H1 (cell line): ENCODE results near the gene FAM149B1. TPM values are rescaled to one million over a fixed set of nuclear protein-coding genes. Genes with fewer than 3 reads are reported as not detected.

Experiments used
- CTCF ChIA-PET: fragments of 300-600 bp; sonication (Branson Sonifier 250); formaldehyde crosslinking; loops from one replicate; lab custom pipeline; 2021; ENCODE audit not compliant: partially characterized antibody; lab: Charles Lee
- POLR2A ChIA-PET: fragments of 300-600 bp; sonication (Branson Sonifier 250); formaldehyde crosslinking; loops from one replicate; lab custom pipeline; 2021; ENCODE audit warnings: inconsistent platforms; ENCODE audit not compliant: partially characterized antibody; lab: Charles Lee
- DNase-seq, 2 experiments: peaks; one replicate each; pipeline versions ENCODE4 v3.0.0 to v3.0.0-alpha.2; 2010 to 2022; ENCODE audit warnings: low spot score in 2 of 2, low read depth in 1 of 2, mixed read lengths in 1 of 2
- FAIRE-seq: peaks from 2 replicates; lab custom pipeline; 2011; peaks lifted over from hg19 to GRCh38; lab: Jason Lieb, UNC
- H2AFZ ChIP-seq: 2 replicates; pipeline ENCODE4 v1.8.1; 2012; ENCODE audit warnings: low read length, inconsistent platforms
- H2AK5ac ChIP-seq: 2 replicates; pipeline ENCODE4 v1.6.1; 2013; ENCODE audit warnings: low read depth, low read length
- H2BK120ac ChIP-seq: replicated peaks from 2 replicates; pipeline ENCODE3; 2013; ENCODE audit warnings: low read depth, low read length, inconsistent platforms
- H2BK12ac ChIP-seq: 2 replicates; pipeline ENCODE4 v1.6.1; 2013; ENCODE audit warnings: low read depth, low read length
- H2BK15ac ChIP-seq: 2 replicates; pipeline ENCODE4 v1.6.1; 2013; ENCODE audit warnings: low read length
- H2BK20ac ChIP-seq: 2 replicates; pipeline ENCODE4 v1.6.1; 2013; ENCODE audit warnings: low read length
- H2BK5ac ChIP-seq: 2 replicates; pipeline ENCODE4 v1.6.1; 2013; ENCODE audit warnings: low read depth, low read length
- H3K14ac ChIP-seq: 2 replicates; pipeline ENCODE4 v1.6.1; 2013; ENCODE audit warnings: inconsistent platforms; ENCODE audit not compliant: insufficient read length
- H3K18ac ChIP-seq: 2 replicates; pipeline ENCODE4 v1.6.1; 2013; ENCODE audit warnings: low read length; ENCODE audit errors: extremely low read depth
- H3K23ac ChIP-seq: 2 replicates; pipeline ENCODE4 v1.6.1; 2013; ENCODE audit warnings: inconsistent platforms; ENCODE audit not compliant: insufficient read length
- H3K23me2 ChIP-seq: 2 replicates; pipeline ENCODE4 v1.6.1; 2013; ENCODE audit warnings: low read depth, low read length
- H3K27ac ChIP-seq: 2 replicates; pipeline ENCODE4 v1.6.1; 2011; ENCODE audit warnings: low read depth, low read length, inconsistent platforms
- H3K27me3 ChIP-seq, 4 experiments: replicated peaks in 1 of 4; 1 replicate in 1 of 4; 2 replicates in 3 of 4; pipeline versions ENCODE4 v1.6.1 to v1.8.1; 2011 to 2013; ENCODE audit warnings: low read length in 3 of 4, mild to moderate bottlenecking in 3 of 4, inconsistent platforms in 2 of 4, mixed read lengths in 2 of 4, moderate library complexity in 1 of 4; ENCODE audit not compliant: control insufficient read depth in 3 of 4, insufficient read depth in 3 of 4; ENCODE audit errors: extremely low read depth in 1 of 4
- H3K36me3 ChIP-seq, 4 experiments: 2 replicates each; pipeline versions ENCODE4 v1.6.1 to v1.8.1; 2011 to 2013; ENCODE audit warnings: mild to moderate bottlenecking in 4 of 4, low read length in 3 of 4, moderate library complexity in 2 of 4, control low read depth in 1 of 4, inconsistent platforms in 1 of 4; ENCODE audit not compliant: insufficient read depth in 4 of 4, control insufficient read depth in 2 of 4
- H3K4ac ChIP-seq: replicated peaks from 2 replicates; pipeline ENCODE3; 2013; ENCODE audit warnings: low read length, low read depth, mixed read lengths, inconsistent platforms; ENCODE audit not compliant: insufficient read length
- H3K4me1 ChIP-seq, 4 experiments: replicated peaks in 1 of 4; 1 replicate in 1 of 4; 2 replicates in 3 of 4; pipeline versions ENCODE4 v1.6.1 to v1.8.1; 2011 to 2013; ENCODE audit warnings: low read length in 3 of 4, inconsistent platforms in 2 of 4, mixed read lengths in 1 of 4; ENCODE audit not compliant: insufficient read depth in 4 of 4, control insufficient read depth in 3 of 4
- H3K4me2 ChIP-seq, 2 experiments: 2 replicates each; pipeline versions ENCODE4 v1.6.1 to v1.8.1; 2011 to 2013; ENCODE audit warnings: low read depth in 2 of 2, low read length in 2 of 2, control low read depth in 1 of 2, inconsistent platforms in 1 of 2, mild to moderate bottlenecking in 1 of 2; ENCODE audit not compliant: insufficient read depth in 1 of 2
- H3K4me3 ChIP-seq, 4 experiments: fragments of 200-600, 300-600 bp in 1 of 4; sonication (generic), shearing (Covaris generic), sonication (Bioruptor Twin) in 1 of 4; 2 replicates each; pipeline versions ENCODE4 v1.5.1 to v1.8.1; 2011 to 2016; ENCODE audit warnings: low read length in 4 of 4, low read depth in 3 of 4, control low read depth in 2 of 4, inconsistent platforms in 2 of 4, mild to moderate bottlenecking in 2 of 4, mixed read lengths in 1 of 4, moderate library complexity in 1 of 4; ENCODE audit not compliant: insufficient read depth in 2 of 4; ENCODE audit errors: extremely low read depth in 1 of 4
- H3K56ac ChIP-seq: replicated peaks from 2 replicates; pipeline ENCODE3; 2013; ENCODE audit warnings: low read depth, mild to moderate bottlenecking, mixed read lengths, low read length, inconsistent platforms; ENCODE audit not compliant: insufficient read length
- H3K79me1 ChIP-seq: 2 replicates; pipeline ENCODE4 v1.6.1; 2013; ENCODE audit warnings: low read depth, low read length, control low read depth
- H3K79me2 ChIP-seq, 2 experiments: 2 replicates each; pipeline versions ENCODE4 v1.6.1 to v1.8.1; 2012 to 2013; ENCODE audit warnings: low read length in 2 of 2, mild to moderate bottlenecking in 2 of 2, inconsistent platforms in 1 of 2; ENCODE audit not compliant: insufficient read depth in 2 of 2, control insufficient read depth in 1 of 2
- H3K9ac ChIP-seq, 4 experiments: replicated peaks in 1 of 4; 1 replicate in 1 of 4; 2 replicates in 3 of 4; pipeline versions ENCODE4 v1.6.1 to v1.8.1; 2011 to 2013; ENCODE audit warnings: low read depth in 3 of 4, low read length in 3 of 4, control low read depth in 2 of 4, mild to moderate bottlenecking in 2 of 4, moderate library complexity in 2 of 4, inconsistent platforms in 1 of 4; ENCODE audit errors: extremely low read depth in 1 of 4
- H3K9me3 ChIP-seq, 2 experiments: 2 replicates each; pipeline versions ENCODE4 v1.6.1 to v1.8.1; 2012 to 2013; ENCODE audit warnings: mild to moderate bottlenecking in 2 of 2, moderate library complexity in 2 of 2, control low read depth in 1 of 2, inconsistent platforms in 1 of 2, low read depth in 1 of 2, low read length in 1 of 2, mixed read lengths in 1 of 2; ENCODE audit not compliant: insufficient read depth in 2 of 2
- H4K20me1 ChIP-seq, 2 experiments: replicated peaks in 1 of 2; 2 replicates each; pipeline versions ENCODE3 to v1.8.1; 2011 to 2013; ENCODE audit warnings: inconsistent platforms in 2 of 2, low read length in 2 of 2, mild to moderate bottlenecking in 1 of 2; ENCODE audit not compliant: insufficient read depth in 2 of 2, control insufficient read depth in 1 of 2
- H4K5ac ChIP-seq: 2 replicates; pipeline ENCODE4 v1.6.1; 2013; ENCODE audit warnings: low read length, low read depth, mixed read lengths, inconsistent platforms; ENCODE audit not compliant: insufficient read length
- H4K8ac ChIP-seq: 2 replicates; pipeline ENCODE4 v1.8.0; 2013; ENCODE audit warnings: mild to moderate bottlenecking, moderate library complexity, low read length, inconsistent platforms; ENCODE audit not compliant: insufficient read depth; ENCODE audit errors: extremely low read depth
- H4K91ac ChIP-seq: replicated peaks from 2 replicates; pipeline ENCODE3; 2013; ENCODE audit warnings: low read length, mixed read lengths, inconsistent platforms; ENCODE audit not compliant: insufficient read length
- ASH2L ChIP-seq: fragments of 200-600, 300-600 bp; sonication (generic); IDR thresholded peaks from one replicate; pipeline ENCODE4 v1.7.1; 2017; ENCODE audit warnings: low read length
- BACH1 ChIP-seq: IDR thresholded peaks from 2 replicates; pipeline ENCODE4 v1.6.1; 2012; ENCODE audit warnings: low read length, improper control_type of control experiment
- CHD1 ChIP-seq: IDR thresholded peaks from 2 replicates; pipeline ENCODE4 v1.6.1; 2012; ENCODE audit warnings: low read depth, low read length, improper control_type of control experiment
- KDM1A ChIP-seq: fragments of 200-600, 300-600 bp; sonication (generic); IDR thresholded peaks from 2 replicates; pipeline ENCODE4 v1.7.1; 2016; ENCODE audit warnings: mild to moderate bottlenecking, low read length, borderline replicate concordance
- KDM4A ChIP-seq: IDR thresholded peaks from one replicate; pipeline ENCODE4 v1.7.1; 2012; ENCODE audit warnings: low read depth, mild to moderate bottlenecking, moderate library complexity, low read length, inconsistent platforms; ENCODE audit not compliant: severe bottlenecking
- NANOG ChIP-seq: IDR thresholded peaks from 2 replicates; pipeline ENCODE4 v1.6.1; 2011; ENCODE audit warnings: low read length, low read depth, mild to moderate bottlenecking, inconsistent platforms; ENCODE audit not compliant: insufficient read depth, poor library complexity, severe bottlenecking
- PHF8 ChIP-seq: fragments of 200-600 bp; sonication (generic); conservative IDR thresholded peaks from 2 replicates; pipeline ENCODE4 v1.7.1; 2012; ENCODE audit warnings: low read depth, mild to moderate bottlenecking, inconsistent platforms, low read length, moderate library complexity
- POU5F1 ChIP-seq: IDR thresholded peaks from 2 replicates; pipeline ENCODE4 v1.6.1; 2011; ENCODE audit warnings: low read depth, mild to moderate bottlenecking, low read length, moderate library complexity
- SP2 ChIP-seq: IDR thresholded peaks from 2 replicates; pipeline ENCODE4 v1.6.1; 2012; ENCODE audit warnings: mild to moderate bottlenecking, low read length, inconsistent platforms
- WGBS, 2 experiments: shearing (Covaris generic) in 1 of 2; methylation state at CpG; one replicate each; pipeline versions ENCODE4 v1.1.6 to v1.1.7; 2013 to 2015; ENCODE audit warnings: low lambda C conversion rate in 2 of 2, mixed read lengths in 2 of 2, inconsistent platforms in 1 of 2, low coverage in 1 of 2, missing lambda C conversion rate in 1 of 2; ENCODE audit not compliant: insufficient replicate concordance in 2 of 2, insufficient coverage in 1 of 2, insufficient read length in 1 of 2; ENCODE audit errors: extremely low coverage in 1 of 2, missing lambda C conversion rate in 1 of 2; 5-methylcytosine and 5-hydroxymethylcytosine counted together
- polyA plus RNA-seq, 7 experiments: library from polyadenylated mRNA; depleted of rRNA in 3 of 7; stranded (reverse) in 5 of 7; unstranded in 2 of 7; fragments of >200 nt in 5 of 7; fragments of 200-250 nt in 2 of 7; gene quantifications; 1 replicate in 5 of 7; 2 replicates in 1 of 7; 4 replicates in 1 of 7; pipeline versions ENCODE4 v1.2.1 to v1.2.3, GENCODE V29; 2011 to 2013; ENCODE audit warnings: missing spikeins in 2 of 7, mixed read lengths in 2 of 7
- total RNA-seq: library from RNA; stranded (reverse); fragmentation: NEBNext Ultra II Directional; extraction: Animal tissue kit (Norgen Biotek cat#: 25700); gene quantifications from 2 replicates; pipeline ENCODE4 v1.2.1, GENCODE V29; 2021

FAM149B1 gene
- total and polyA plus RNA-seq, 2 of the 8 experiments (the other 6 are each of a cell fraction or from before 2014, with no cell fraction given), result 16.8 to 21.9 TPM

GRCh38 chr10:73264423-73264822 lies 96.5 kb downstream of the FAM149B1 start:
- no peak overlapping the region for H3K18ac ChIP-seq
- H3K23me2 ChIP-seq, result no peaks in the 10 kb centered on the region
- H2BK12ac ChIP-seq, result no peak overlapping the region
- H4K20me1 ChIP-seq, result no peaks in the 10 kb centered on the region
- no peak overlapping the region for H2BK20ac ChIP-seq
- no peaks in the 10 kb centered on the region for H3K79me2 ChIP-seq
- no peaks in the 10 kb centered on the region for H3K4me1 ChIP-seq
- no peak overlapping the region for H4K8ac ChIP-seq
- no peak overlapping the region for H3K4ac ChIP-seq
- 0 out of 4 replicates have a peak, but pooled peaks cover 2 to 5% of the 10 kb centered on the region in 2 experiments for H3K9me3 ChIP-seq
- no peak overlapping the region for H3K14ac ChIP-seq
- POLR2A ChIA-PET, result interaction anchor here (1.8 to 2.6 kb wide), 2 partner anchors 9 to 17 kb away, joined by 7 to 8 read pairs; partner anchors contain the start of gene DNAJC9
- WGBS, 2 experiments, result 85% methylated on average over 2 of the region's 2 CpGs; no CpG with 5 or more reads in 1 of the 2 experiments
- no peak overlapping the region for H4K91ac ChIP-seq
- FAIRE-seq (no peak), DNase-seq (no peak)
- no peaks in the 10 kb centered on the region for H3K27me3 ChIP-seq
- no peak overlapping the region for H2AFZ ChIP-seq
- no peak overlapping the region for H3K27ac ChIP-seq
- no peak overlapping the region for H2AK5ac ChIP-seq
- no peaks in the 10 kb centered on the region for H3K79me1 ChIP-seq
- no peak overlapping the region for H3K23ac ChIP-seq
- TF ChIP-seq ASH2L (no peak), PHF8 (no peak), SP2 (no peak), BACH1 (no peak), CHD1 (no peak), NANOG (no peak), KDM1A (no peak), POU5F1 (no peak), KDM4A (no peak)
- no peak overlapping the region for H4K5ac ChIP-seq
- CTCF ChIA-PET, result interaction anchor here (0.5 to 2.5 kb wide), 12 partner anchors 8 to 120 kb away, joined by 3 to 18 read pairs (median 6); partner anchors contain the start of gene MRPS16
- no peak overlapping the region for H3K4me2 ChIP-seq
- H3K36me3 ChIP-seq, result no peaks in the 10 kb centered on the region
- H3K4me3 ChIP-seq, result no peak overlapping the region
- no peak overlapping the region for H2BK120ac ChIP-seq
- no peak overlapping the region for H3K9ac ChIP-seq
- no peak overlapping the region for H2BK15ac ChIP-seq
- H2BK5ac ChIP-seq, result no peak overlapping the region
- H3K56ac ChIP-seq, result no peak overlapping the region
